Endothelial cell of umbilical vein (primary cell): ENCODE data around the gene THSD7B. TPM values are rescaled to one million over a fixed set of nuclear protein-coding genes. Genes with fewer than 3 reads are reported as not detected.

Experiments used
- BruUV-seq: library from RNA; stranded (reverse); fragments of 400-500 nt; replicated peaks from 2 replicates; lab custom pipeline; 2021; lab: Mats Ljungman, UMichigan
- CTCF ChIA-PET: fragments of 300-600, 350-600 bp; sonication (Branson Sonifier 250); formaldehyde crosslinking; loops from one replicate; lab custom pipeline; 2021; ENCODE audit warnings: antibody characterized with exemption, inconsistent platforms; lab: Charles Lee
- POLR2A ChIA-PET: fragments of 300-600, 350-600 bp; sonication (Branson Sonifier 250); formaldehyde crosslinking; loops from one replicate; lab custom pipeline; 2021; ENCODE audit warnings: antibody characterized with exemption, inconsistent platforms; lab: Charles Lee
- DNase-seq: peaks from one replicate; pipeline ENCODE4 v3.0.0-alpha.2; 2011; ENCODE audit warnings: low read depth, low spot score
- FAIRE-seq: peaks from 2 replicates; lab custom pipeline; 2011; peaks lifted over from hg19 to GRCh38; lab: Jason Lieb, UNC
- H2AFZ ChIP-seq: 2 replicates; pipeline ENCODE4 v1.6.0; 2012; ENCODE audit warnings: low read depth, low read length, control low read depth, inconsistent platforms
- H3K27ac ChIP-seq: 2 replicates; pipeline ENCODE4 v1.5.1; 2011; ENCODE audit warnings: low read depth, mild to moderate bottlenecking, control low read depth, low read length, moderate library complexity; ENCODE audit not compliant: insufficient read depth
- H3K27me3 ChIP-seq, 2 experiments: 2 replicates each; pipeline versions ENCODE4 v1.6.0 to v1.6.1; 2011; ENCODE audit warnings: low read length in 2 of 2, mixed read lengths in 1 of 2; ENCODE audit not compliant: control insufficient read depth in 2 of 2, insufficient read depth in 2 of 2
- H3K36me3 ChIP-seq, 2 experiments: 2 replicates in 1 of 2; 3 replicates in 1 of 2; pipeline ENCODE4 v1.5.1; 2011; ENCODE audit warnings: low read length in 2 of 2, mild to moderate bottlenecking in 1 of 2, moderate library complexity in 1 of 2; ENCODE audit not compliant: control insufficient read depth in 2 of 2, insufficient read depth in 2 of 2; ENCODE audit errors: extremely low read depth in 1 of 2
- H3K4me1 ChIP-seq: 3 replicates; pipeline ENCODE4 v1.5.1; 2011; ENCODE audit warnings: mild to moderate bottlenecking, low read length; ENCODE audit not compliant: control insufficient read depth, insufficient read depth; ENCODE audit errors: extremely low read depth
- H3K4me2 ChIP-seq: 2 replicates; pipeline ENCODE4 v1.6.1; 2011; ENCODE audit warnings: low read length, control low read depth, mixed read lengths; ENCODE audit not compliant: insufficient read depth
- H3K4me3 ChIP-seq, 3 experiments: fragments of 200-600 bp in 1 of 3; sonication (generic), shearing (Covaris generic) in 1 of 3; replicated peaks in 1 of 3; 2 replicates each; pipeline ENCODE4 v1.5.1; 2011 to 2016; ENCODE audit warnings: control low read depth in 3 of 3, low read length in 3 of 3, mild to moderate bottlenecking in 2 of 3, inconsistent platforms in 1 of 3, low read depth in 1 of 3, moderate library complexity in 1 of 3; ENCODE audit not compliant: insufficient read depth in 1 of 3
- H3K79me2 ChIP-seq: 2 replicates; pipeline ENCODE4 v1.6.0; 2012; ENCODE audit warnings: low read length, inconsistent platforms; ENCODE audit not compliant: control insufficient read depth, insufficient read depth
- H3K9ac ChIP-seq: replicated peaks from 2 replicates; pipeline ENCODE3; 2011; ENCODE audit warnings: low read length, control low read depth; ENCODE audit not compliant: insufficient read depth; ENCODE audit errors: extremely low read depth
- H3K9me1 ChIP-seq: replicated peaks from 3 replicates; pipeline ENCODE4 v1.6.0; 2011; ENCODE audit warnings: mild to moderate bottlenecking, low read length; ENCODE audit not compliant: control insufficient read depth, insufficient read depth; ENCODE audit errors: extremely low read depth
- H3K9me3 ChIP-seq: replicated peaks from 2 replicates; pipeline ENCODE4 v1.5.1; 2012; ENCODE audit warnings: low read length, inconsistent platforms; ENCODE audit not compliant: control insufficient read depth, insufficient read depth
- H4K20me1 ChIP-seq: replicated peaks from 2 replicates; pipeline ENCODE3; 2011; ENCODE audit warnings: mild to moderate bottlenecking, low read length; ENCODE audit not compliant: control insufficient read depth, insufficient read depth; ENCODE audit errors: extremely low read depth
- CTCF ChIP-seq, 2 donors: IDR thresholded peaks; 1 replicate in 1 of 2; 2 replicates in 1 of 2; pipeline ENCODE4 v1.5.1; 2011; ENCODE audit warnings: low read length in 2 of 2, mild to moderate bottlenecking in 2 of 2, moderate library complexity in 2 of 2, control low read depth in 1 of 2, inconsistent platforms in 1 of 2, low read depth in 1 of 2; ENCODE audit not compliant: insufficient read depth in 1 of 2; ENCODE audit errors: extremely low read depth in 1 of 2
- EZH2 ChIP-seq: IDR thresholded peaks from 2 replicates; pipeline ENCODE4 v1.6.1; 2012; ENCODE audit warnings: borderline replicate concordance, low read depth, mild to moderate bottlenecking, moderate library complexity, low read length, inconsistent platforms; ENCODE audit not compliant: severe bottlenecking
- FOS ChIP-seq: IDR thresholded peaks from 2 replicates; pipeline ENCODE4 v1.6.1; 2011; ENCODE audit warnings: mild to moderate bottlenecking, low read length, moderate library complexity, borderline replicate concordance; ENCODE audit not compliant: insufficient read depth
- GATA2 ChIP-seq: IDR thresholded peaks from 2 replicates; pipeline ENCODE4 v1.7.0; 2011; ENCODE audit warnings: low read depth, mild to moderate bottlenecking, moderate library complexity, mixed read lengths, low read length; ENCODE audit not compliant: insufficient read length, insufficient read depth
- JUN ChIP-seq: IDR thresholded peaks from 2 replicates; pipeline ENCODE4 v1.6.1; 2011; ENCODE audit warnings: borderline replicate concordance, low read depth; ENCODE audit not compliant: insufficient read length, insufficient read depth
- MAX ChIP-seq: IDR thresholded peaks from 2 replicates; pipeline ENCODE4 v1.6.1; 2011; ENCODE audit not compliant: insufficient read depth, insufficient read length
- MYC ChIP-seq: IDR thresholded peaks from one replicate; pipeline ENCODE4 v1.6.1; 2011; ENCODE audit warnings: mild to moderate bottlenecking, low read depth, low read length
- POLR2A ChIP-seq: IDR thresholded peaks from 2 replicates; pipeline ENCODE4 v1.6.1; 2012; ENCODE audit warnings: low read depth, mild to moderate bottlenecking, control low read depth, low read length
- POLR2AphosphoS5 ChIP-seq: IDR thresholded peaks from 2 replicates; pipeline ENCODE4 v1.6.1; 2012; ENCODE audit warnings: low read depth, mild to moderate bottlenecking, control low read depth, low read length, moderate library complexity; ENCODE audit not compliant: insufficient read depth
- dilution Hi-C: fragments of 300-500 bp; cut with MboI; formaldehyde crosslinking; loops from one replicate; pipeline ENCODE4 v1.15.0; 2019; ENCODE audit warnings: low sequenced_read_pairs; ENCODE audit not compliant: extremely low pct_ligation_motif_present
- intact Hi-C: fragments of 100-400 bp; cut with micrococcal nuclease; formaldehyde crosslinking; loops from one replicate; pipeline ENCODE4 v1.10.0; 2022
- polyA plus RNA-seq, 4 experiments: library from polyadenylated mRNA; depleted of rRNA in 3 of 4; stranded (reverse) in 3 of 4; unstranded in 1 of 4; fragments of >200 nt; gene quantifications; 2 replicates each; pipeline versions ENCODE4 v1.2.1 to v1.2.3, GENCODE V29; 2011 to 2012; ENCODE audit warnings: missing spikeins in 1 of 4
- total RNA-seq: library from RNA; stranded (reverse); gene quantifications from 2 replicates; pipeline ENCODE4 v1.2.3, GENCODE V29; 2021

THSD7B gene
- total and polyA plus RNA-seq, 2 donors (not counting 3 experiments of a cell fraction or from before 2014, with no cell fraction given) = 0.04 TPM; not detected in 1

GRCh38 chr2:136741471-136741870 lies 23.9 kb upstream of the THSD7B start:
- no peaks in the 10 kb centered on the region for H3K9me1 ChIP-seq
- dilution Hi-C loops (no loop called here), intact Hi-C loops (no loop called here)
- no peak for TF ChIP-seq POLR2AphosphoS5
- no peak for TF ChIP-seq MAX
- no peak for TF ChIP-seq GATA2
- TF ChIP-seq CTCF (IDR thresholded peaks at IDR 0.05; ENCODE audit: extremely low read depth in 1 of 2, insufficient read depth in 1 of 2, low read depth in 1 of 2, low read length in 2 of 2) = no peak
- no peak for TF ChIP-seq FOS
- TF ChIP-seq JUN = no peak
- TF ChIP-seq MYC = no peak
- no peak for TF ChIP-seq EZH2
- TF ChIP-seq POLR2A = no peak
- H3K4me3 ChIP-seq = no peak overlapping the region
- no peaks in the 10 kb centered on the region for H3K4me1 ChIP-seq
- no peak overlapping the region for H3K4me2 ChIP-seq
- DNase-seq = no peak
- H3K79me2 ChIP-seq = no peaks in the 10 kb centered on the region
- no peaks in the 10 kb centered on the region for H3K36me3 ChIP-seq
- FAIRE-seq = no peak
- ChIA-PET CTCF (no interaction called here), POLR2A (no interaction called here)
- H3K9me3 ChIP-seq = no peaks in the 10 kb centered on the region
- H3K27me3 ChIP-seq = no peaks in the 10 kb centered on the region
- H4K20me1 ChIP-seq = no peaks in the 10 kb centered on the region
- no peak overlapping the region for H3K27ac ChIP-seq
- BruUV-seq = no TSS peak
- H3K9ac ChIP-seq = no peak overlapping the region
- H2AFZ ChIP-seq = no peak overlapping the region
